Kidney (tissue), 14 donors: ENCODE data around the gene IGF1R. TPM values are rescaled to one million over a fixed set of nuclear protein-coding genes. Genes with fewer than 3 reads are reported as not detected.

Source experiments
- DNase-seq, 5 donors: peaks; one replicate each; pipeline ENCODE4 v3.0.0-alpha.2; 2013 to 2020
- FAIRE-seq: peaks from 2 replicates; lab custom pipeline; 2012; peaks lifted over from hg19 to GRCh38; lab: Jason Lieb, UNC
- H3K27ac ChIP-seq, 2 donors: one replicate each; pipeline ENCODE4 v1.7.0; 2013; ENCODE audit warnings: low read depth in 2 of 2, low read length in 2 of 2, inconsistent platforms in 1 of 2
- H3K27me3 ChIP-seq: one replicate; pipeline ENCODE4 v1.7.1; 2013; ENCODE audit warnings: low read length, inconsistent platforms; ENCODE audit not compliant: control insufficient read depth, insufficient read depth
- H3K36me3 ChIP-seq, 3 donors: one replicate each; pipeline versions ENCODE4 v1.7.0 to v1.7.1; 2013; ENCODE audit warnings: low read length in 3 of 3, control low read depth in 1 of 3, inconsistent platforms in 1 of 3; ENCODE audit not compliant: insufficient read depth in 3 of 3, control insufficient read depth in 2 of 3
- H3K4me1 ChIP-seq, 3 donors: one replicate each; pipeline versions ENCODE4 v1.7.0 to v1.7.1; 2013; ENCODE audit warnings: low read length in 3 of 3, inconsistent platforms in 1 of 3, low read depth in 1 of 3; ENCODE audit not compliant: control insufficient read depth in 2 of 3, insufficient read depth in 2 of 3
- H3K4me3 ChIP-seq, 3 donors: one replicate each; pipeline versions ENCODE4 v1.7.0 to v1.8.1; 2013; ENCODE audit warnings: low read length in 3 of 3, control low read depth in 1 of 3, inconsistent platforms in 1 of 3
- H3K9ac ChIP-seq, 3 donors: one replicate each; pipeline versions ENCODE4 v1.7.0 to v1.7.1; 2013; ENCODE audit warnings: low read length in 3 of 3, control low read depth in 1 of 3, inconsistent platforms in 1 of 3
- H3K9me3 ChIP-seq, 3 donors: one replicate each; pipeline versions ENCODE4 v1.7.0 to v1.7.1; 2013; ENCODE audit warnings: low read length in 3 of 3, control low read depth in 1 of 3, inconsistent platforms in 1 of 3; ENCODE audit not compliant: control insufficient read depth in 2 of 3, insufficient read depth in 1 of 3
- CTCF ChIP-seq: IDR thresholded peaks from 3 replicates; pipeline ENCODE4 v1.5.1; 2012; ENCODE audit warnings: mild to moderate bottlenecking, moderate library complexity, borderline replicate concordance; ENCODE audit not compliant: insufficient read depth; ENCODE audit errors: extremely low read depth
- intact Hi-C: fragments of 100-400 bp; cut with DNase I; formaldehyde crosslinking; loops from one replicate; pipeline ENCODE4 v1.11.1; 2022
- polyA plus RNA-seq: library from polyadenylated mRNA; stranded (reverse); fragments of 350-450 nt; fragmentation: Illumina TruSeq; extraction: RNeasy Lipid Tissue Mini Kit (QIAGEN cat#74804); gene quantifications from one replicate; pipeline ENCODE4 v1.2.3, GENCODE V29; 2014; ENCODE audit warnings: low read depth, low replicate concordance; ENCODE audit not compliant: insufficient read depth
- total RNA-seq: library from RNA; stranded (reverse); fragmentation: NEBNext Ultra II Directional; extraction: Animal tissue kit (Norgen Biotek cat#: 25700); gene quantifications from one replicate; pipeline ENCODE4 v1.2.1, GENCODE V29; 2021
- donor health status: control.
- donor health status: control.
- donor health status: control.
- donor health status: control.
- donor health status: control.
- donor health status: DM: yes; HTN: yes; CAD: no.
- donor health status: Normal renal cell carcinoma (clear cell type).

Gene IGF1R
- total and polyA plus RNA-seq, 2 donors from 2014 or later = 6.5 to 73.2 TPM

- DNase-seq = no peak
- Histone ChIP-seq H3K4me3 (no peak overlapping the region), H3K9me3 (no peaks in the 10 kb centered on the region), H3K9ac (no peak overlapping the region), H3K27ac (no peak overlapping the region), H3K36me3 (no peaks in the 10 kb centered on the region), H3K4me1 (peaks cover 8 to 54% (median 20%) of the 10 kb centered on the region in 3 donors), H3K27me3 (no peaks in the 10 kb centered on the region)
- no peak for FAIRE-seq
- intact Hi-C loops = no loop called here
- no peak for TF ChIP-seq CTCF
Measured at GRCh38 chr15:98790270-98790669, 141.9 kb downstream of the IGF1R start.

DNA sequence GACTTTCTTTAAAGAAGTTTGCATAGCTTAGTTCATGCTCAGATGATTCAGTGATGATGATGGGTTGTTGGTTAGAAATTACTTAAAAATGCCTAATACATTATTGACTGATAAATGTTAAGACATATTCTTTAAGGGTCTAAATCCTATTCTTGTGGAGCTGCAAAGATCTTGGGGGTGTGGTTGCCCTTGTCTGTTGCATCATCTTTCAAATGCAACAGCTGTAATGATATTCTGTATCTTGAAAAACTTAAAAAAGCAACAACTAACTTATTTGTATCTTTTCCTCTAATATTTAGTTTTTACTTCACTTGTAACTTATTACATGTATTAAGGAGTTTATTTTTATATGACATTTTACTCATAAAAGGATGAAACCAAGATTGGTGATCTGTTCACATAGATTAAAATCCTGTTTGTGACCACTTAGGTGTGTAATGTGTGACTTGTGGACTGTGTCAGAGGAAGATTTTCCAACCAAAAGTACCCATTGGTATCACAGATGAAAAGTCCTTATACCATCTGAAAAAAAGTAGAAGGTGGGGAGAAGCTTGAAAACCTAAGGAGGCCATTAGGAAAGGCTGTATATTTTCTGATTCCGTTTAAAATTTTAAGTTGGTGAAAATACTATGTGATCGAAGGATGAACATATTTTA lies 142.8 kb downstream of the IGF1R start:
- H3K27me3 ChIP-seq = no peaks in the 10 kb centered on the region
- DNase-seq (no peak), FAIRE-seq (no peak)
- H3K27ac ChIP-seq = no peak overlapping the region
- peaks cover 8 to 45% (median 15%) of the 10 kb centered on the region in 3 donors for H3K4me1 ChIP-seq
- TF ChIP-seq CTCF = no peak
- H3K36me3 ChIP-seq = no peaks in the 10 kb centered on the region
- H3K4me3 ChIP-seq = no peak overlapping the region
- H3K9me3 ChIP-seq = no peaks in the 10 kb centered on the region
- intact Hi-C loops = no loop called here
- no peak overlapping the region for H3K9ac ChIP-seq

GRCh38 chr15:98792117-98792516 lies 143.8 kb downstream of the IGF1R start:
- Histone ChIP-seq H3K27ac (no peak overlapping the region), H3K9me3 (no peaks in the 10 kb centered on the region), H3K36me3 (no peaks in the 10 kb centered on the region), H3K9ac (no peak overlapping the region), H3K4me3 (no peak overlapping the region), H3K4me1 (peaks cover 8 to 36% (median 10%) of the 10 kb centered on the region in 3 donors), H3K27me3 (no peaks in the 10 kb centered on the region)
- TF ChIP-seq CTCF = no peak
- intact Hi-C loops = no loop called here
- DNase-seq (no peak), FAIRE-seq (no peak)

DNA sequence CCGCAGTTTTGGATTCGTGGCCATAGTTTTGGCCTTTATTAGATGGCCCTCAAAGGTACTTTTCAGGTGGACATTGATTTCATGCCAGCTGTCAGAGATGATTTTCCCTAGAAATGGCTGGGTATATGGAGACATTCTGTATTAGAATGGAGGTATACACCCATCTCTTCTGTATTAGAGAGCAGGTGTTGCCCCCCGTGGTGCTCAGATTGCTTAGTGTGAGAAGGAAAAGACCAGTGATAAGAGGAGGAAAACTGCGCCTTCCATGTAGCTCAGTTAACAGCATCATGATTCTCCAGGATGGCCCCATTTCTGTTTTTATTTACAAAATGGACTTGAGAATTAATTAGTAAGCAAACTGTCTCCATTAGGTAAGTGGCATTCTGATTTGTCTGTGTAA lies 145.9 kb downstream of the IGF1R start:
- H3K27ac ChIP-seq = no peak overlapping the region
- no peaks in the 10 kb centered on the region for H3K27me3 ChIP-seq
- H3K4me1 ChIP-seq = peaks cover 5 to 20% (median 9%) of the 10 kb centered on the region in 3 donors
- DNase-seq (no peak), FAIRE-seq (no peak)
- H3K9ac ChIP-seq = no peak overlapping the region
- intact Hi-C loops = no loop called here
- no peaks in the 10 kb centered on the region for H3K9me3 ChIP-seq
- H3K36me3 ChIP-seq = no peaks in the 10 kb centered on the region
- no peak overlapping the region for H3K4me3 ChIP-seq
- TF ChIP-seq CTCF = no peak
